ENCODE data around the gene ZBTB16. TPM values are rescaled to one million over a fixed set of nuclear protein-coding genes. Genes with fewer than 3 reads are reported as not detected.

The ZBTB16 gene
- total RNA-seq, 1 donor from 2014 or later, result 21.9 TPM

DNA sequence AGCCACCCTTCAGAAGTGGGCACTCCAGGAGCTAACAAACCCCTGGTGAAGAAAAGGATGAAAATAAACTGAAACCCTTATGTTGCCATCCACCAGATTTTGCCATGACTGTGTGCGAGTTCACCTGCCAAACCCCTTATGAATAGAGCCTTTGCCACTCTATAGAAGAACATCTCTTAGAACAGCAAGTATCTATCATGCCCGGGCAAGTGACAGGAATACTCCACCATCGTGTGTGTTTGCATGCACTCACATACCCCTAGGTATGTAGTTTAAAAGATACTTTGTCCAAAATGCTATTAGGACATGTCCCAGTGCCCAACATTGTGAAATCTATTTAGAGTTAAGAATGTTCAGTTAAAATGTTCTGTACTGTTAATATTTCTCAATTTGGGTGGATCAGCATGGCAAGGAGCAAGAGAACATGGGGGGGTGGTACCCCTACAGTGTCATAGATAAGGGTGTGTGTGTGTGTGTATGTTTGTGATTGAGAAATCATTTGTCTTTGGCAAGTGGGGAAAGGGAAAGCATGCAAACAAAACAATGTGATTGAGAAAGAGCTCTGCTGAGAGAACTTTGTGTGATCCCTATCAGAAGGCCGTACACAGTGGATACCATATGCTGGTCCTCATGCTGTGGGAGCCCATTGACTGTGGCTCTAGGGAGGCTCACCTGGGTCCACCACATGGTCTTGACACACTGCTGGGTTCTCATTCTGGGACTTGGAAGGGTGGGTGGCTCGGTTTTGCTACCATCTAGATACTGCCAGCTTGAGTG, 94.9 kb downstream of the ZBTB16 start:
- Mint-ChIP-seq H3K4me1 (ENCODE audit: low read depth) (peaks cover 47% of the 10 kb centered on the region), H3K36me3 (ENCODE audit: low read depth) (peaks cover 15% of the 10 kb centered on the region), H3K4me3 (ENCODE audit: unreplicated experiment) (no peak overlapping the region), H3K9me3 (ENCODE audit: low read depth) (no peaks in the 10 kb centered on the region), H3K27me3 (ENCODE audit: low read depth) (no peaks in the 10 kb centered on the region), H3K27ac (ENCODE audit: unreplicated experiment) (peak overlapping the region; percentile 2)
- no peak for DNase-seq (ENCODE audit: low spot score)
- TF ChIP-seq, protein P1, sequence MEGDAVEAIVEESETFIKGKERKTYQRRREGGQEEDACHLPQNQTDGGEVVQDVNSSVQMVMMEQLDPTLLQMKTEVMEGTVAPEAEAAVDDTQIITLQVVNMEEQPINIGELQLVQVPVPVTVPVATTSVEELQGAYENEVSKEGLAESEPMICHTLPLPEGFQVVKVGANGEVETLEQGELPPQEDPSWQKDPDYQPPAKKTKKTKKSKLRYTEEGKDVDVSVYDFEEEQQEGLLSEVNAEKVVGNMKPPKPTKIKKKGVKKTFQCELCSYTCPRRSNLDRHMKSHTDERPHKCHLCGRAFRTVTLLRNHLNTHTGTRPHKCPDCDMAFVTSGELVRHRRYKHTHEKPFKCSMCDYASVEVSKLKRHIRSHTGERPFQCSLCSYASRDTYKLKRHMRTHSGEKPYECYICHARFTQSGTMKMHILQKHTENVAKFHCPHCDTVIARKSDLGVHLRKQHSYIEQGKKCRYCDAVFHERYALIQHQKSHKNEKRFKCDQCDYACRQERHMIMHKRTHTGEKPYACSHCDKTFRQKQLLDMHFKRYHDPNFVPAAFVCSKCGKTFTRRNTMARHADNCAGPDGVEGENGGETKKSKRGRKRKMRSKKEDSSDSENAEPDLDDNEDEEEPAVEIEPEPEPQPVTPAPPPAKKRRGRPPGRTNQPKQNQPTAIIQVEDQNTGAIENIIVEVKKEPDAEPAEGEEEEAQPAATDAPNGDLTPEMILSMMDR (IDR thresholded peaks at IDR 0.05), result no peak

DNA sequence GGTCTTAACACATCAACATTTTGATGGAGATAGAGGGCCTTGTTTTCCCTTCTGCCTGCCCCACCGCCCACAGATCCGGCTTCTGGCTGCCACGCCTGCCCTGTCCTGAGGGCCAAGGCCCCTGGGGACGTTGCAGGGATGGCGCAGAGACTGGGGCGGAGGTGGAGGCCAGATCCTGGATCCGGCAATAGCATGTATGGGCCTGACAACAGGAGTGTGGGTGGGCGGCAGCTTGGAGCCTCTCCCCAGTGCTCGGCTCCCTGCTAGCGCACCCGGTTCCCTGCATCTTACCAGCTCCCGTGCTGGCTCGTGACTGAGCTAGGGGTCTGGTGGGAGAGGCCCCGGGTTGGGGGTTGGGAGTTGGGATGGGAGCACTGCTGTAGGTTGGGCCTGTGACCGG, 95.6 kb downstream of the ZBTB16 start:
- no peak overlapping the region for H3K4me3 Mint-ChIP-seq (ENCODE audit: unreplicated experiment)
- H3K9me3 Mint-ChIP-seq (ENCODE audit: low read depth), result no peaks in the 10 kb centered on the region
- TF ChIP-seq, protein P1 (IDR thresholded peaks at IDR 0.05), result no peak
- H3K27ac Mint-ChIP-seq (ENCODE audit: unreplicated experiment), result no peak overlapping the region
- DNase-seq (ENCODE audit: low spot score), result no peak
- H3K27me3 Mint-ChIP-seq (ENCODE audit: low read depth), result no peaks in the 10 kb centered on the region
- peaks cover 47% of the 10 kb centered on the region for H3K4me1 Mint-ChIP-seq (ENCODE audit: low read depth)
- peaks cover 15% of the 10 kb centered on the region for H3K36me3 Mint-ChIP-seq (ENCODE audit: low read depth)

DNA sequence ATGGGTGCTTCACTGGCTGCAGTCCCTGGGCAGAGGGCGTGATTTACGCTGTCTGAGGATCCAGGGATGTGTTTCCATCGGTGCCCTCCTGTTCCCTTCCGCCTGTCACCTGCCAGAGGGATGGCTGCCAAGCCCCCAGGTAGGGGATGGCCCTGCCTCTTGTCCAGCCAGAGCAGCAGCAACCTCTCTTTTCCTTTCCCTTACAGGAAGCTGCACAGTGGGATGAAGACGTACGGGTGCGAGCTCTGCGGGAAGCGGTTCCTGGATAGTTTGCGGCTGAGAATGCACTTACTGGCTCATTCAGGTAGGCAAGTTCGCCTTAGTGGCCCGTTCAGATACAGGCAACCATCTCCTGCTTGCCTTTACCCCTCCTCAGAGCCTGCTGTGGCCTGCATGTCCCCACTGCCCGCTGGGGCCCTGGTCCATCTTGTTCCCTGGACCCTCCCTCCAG, 96.6 kb downstream of the ZBTB16 start:
- no peak overlapping the region for H3K4me3 Mint-ChIP-seq (ENCODE audit: unreplicated experiment)
- TF ChIP-seq, protein P1 (IDR thresholded peaks at IDR 0.05), result no peak
- DNase-seq (ENCODE audit: low spot score), result no peak
- no peaks in the 10 kb centered on the region for H3K27me3 Mint-ChIP-seq (ENCODE audit: low read depth)
- H3K27ac Mint-ChIP-seq (ENCODE audit: unreplicated experiment), result no peak overlapping the region
- peaks cover 47% of the 10 kb centered on the region for H3K4me1 Mint-ChIP-seq (ENCODE audit: low read depth)
- no peaks in the 10 kb centered on the region for H3K9me3 Mint-ChIP-seq (ENCODE audit: low read depth)
- peaks cover 15% of the 10 kb centered on the region for H3K36me3 Mint-ChIP-seq (ENCODE audit: low read depth)

DNA sequence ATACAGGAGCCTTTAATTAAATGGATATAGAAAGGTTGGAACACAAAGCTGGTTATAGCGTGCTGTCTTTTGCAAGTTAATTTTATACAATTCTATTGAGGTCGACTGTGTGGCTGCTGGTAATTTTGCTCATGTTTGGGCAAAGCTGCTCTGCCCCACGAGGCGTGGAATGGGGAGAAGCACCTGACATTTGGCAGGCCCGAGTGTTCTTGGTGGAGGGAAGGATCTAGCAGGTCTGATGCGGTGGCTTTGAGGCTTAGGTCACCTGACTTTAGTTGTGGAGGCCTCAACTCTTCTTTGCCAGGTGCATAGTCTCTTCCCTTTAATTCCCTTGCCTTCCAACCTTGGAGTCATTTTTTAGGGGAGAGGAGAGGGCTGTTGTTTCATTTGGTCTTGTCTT, 97.3 kb downstream of the ZBTB16 start:
- H3K9me3 Mint-ChIP-seq (ENCODE audit: low read depth), result no peaks in the 10 kb centered on the region
- H3K27ac Mint-ChIP-seq (ENCODE audit: unreplicated experiment), result no peak overlapping the region
- TF ChIP-seq, protein P1 (IDR thresholded peaks at IDR 0.05), result no peak
- H3K27me3 Mint-ChIP-seq (ENCODE audit: low read depth), result no peaks in the 10 kb centered on the region
- H3K36me3 Mint-ChIP-seq (ENCODE audit: low read depth), result peaks cover 15% of the 10 kb centered on the region
- peaks cover 51% of the 10 kb centered on the region for H3K4me1 Mint-ChIP-seq (ENCODE audit: low read depth)
- DNase-seq (ENCODE audit: low spot score), result no peak
- H3K4me3 Mint-ChIP-seq (ENCODE audit: unreplicated experiment), result no peak overlapping the region

DNA sequence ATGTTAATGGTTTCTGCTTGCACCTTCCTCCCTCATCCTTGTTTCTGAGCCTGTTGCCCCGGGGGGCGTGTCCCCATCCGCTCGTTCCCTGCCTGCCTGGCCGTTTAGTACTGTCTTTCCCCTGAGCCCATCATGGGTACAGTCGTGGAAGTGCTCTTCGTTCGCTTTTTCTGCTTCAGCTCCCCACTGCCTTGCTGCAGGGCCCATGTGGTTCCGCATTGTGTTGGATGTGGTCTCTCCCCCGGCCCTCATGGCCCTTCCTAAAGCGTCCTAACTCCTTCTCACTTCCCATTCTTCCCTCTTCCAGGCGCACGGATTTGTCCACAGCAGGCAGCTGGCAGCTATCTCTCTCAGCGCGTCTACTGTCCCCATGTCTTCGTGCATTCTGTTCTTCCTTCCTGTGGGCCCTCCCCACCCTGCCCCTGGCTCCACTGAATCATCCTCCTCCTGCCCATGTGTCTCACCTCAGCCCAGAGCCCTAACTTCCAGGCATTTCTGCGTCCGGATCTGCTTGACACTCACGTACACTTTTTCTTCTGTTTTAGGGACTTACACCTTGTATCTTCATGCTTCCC, 98.1 kb downstream of the ZBTB16 start:
- no peak for DNase-seq (ENCODE audit: low spot score)
- Mint-ChIP-seq H3K27me3 (ENCODE audit: low read depth) (no peaks in the 10 kb centered on the region), H3K36me3 (ENCODE audit: low read depth) (peaks cover 15% of the 10 kb centered on the region), H3K9me3 (ENCODE audit: low read depth) (no peaks in the 10 kb centered on the region), H3K4me1 (ENCODE audit: low read depth) (peaks cover 59% of the 10 kb centered on the region), H3K4me3 (ENCODE audit: unreplicated experiment) (no peak overlapping the region), H3K27ac (ENCODE audit: unreplicated experiment) (peak overlapping the region; percentile 18)
- TF ChIP-seq, protein P1 (IDR thresholded peaks at IDR 0.05), result no peak
